Measurements from ENCODE around the gene ACTN4.

ACTN4 gene

GRCh38 chr19:38635483-38636399 lies 11.7 kb upstream of the ACTN4 start:
- no peak for DNase-seq (ENCODE audit: low read depth in 1 of 2, low spot score in 1 of 2)

GRCh38 chr19:38638461-38638860 lies 9.0 kb upstream of the ACTN4 start:
- DNase-seq (ENCODE audit: low read depth in 1 of 2, low spot score in 1 of 2), result no peak

- no peak for DNase-seq (ENCODE audit: low read depth in 1 of 2, low spot score in 1 of 2)
Observed at GRCh38 chr19:38639679-38640078, 7.8 kb upstream of the ACTN4 start.

- no peak for DNase-seq (ENCODE audit: low read depth in 1 of 2, low spot score in 1 of 2)
Observed at GRCh38 chr19:38640368-38640767, 7.1 kb upstream of the ACTN4 start.

- no peak for DNase-seq (ENCODE audit: low read depth in 1 of 2, low spot score in 1 of 2)
Observed at GRCh38 chr19:38642176-38642575, 5.3 kb upstream of the ACTN4 start.

GRCh38 chr19:38644719-38645118 lies 2.7 kb upstream of the ACTN4 start:
- DNase-seq (ENCODE audit: low read depth in 1 of 2, low spot score in 1 of 2), result no peak

GRCh38 chr19:38647966-38648768 lies 718 bp downstream of the ACTN4 start:
- DNase-seq (ENCODE audit: low read depth in 1 of 2, low spot score in 1 of 2), result no peak

- no peak for DNase-seq (ENCODE audit: low read depth in 1 of 2, low spot score in 1 of 2)
Observed at GRCh38 chr19:38648769-38649304, 1.4 kb downstream of the ACTN4 start.

- no peak for DNase-seq (ENCODE audit: low read depth in 1 of 2, low spot score in 1 of 2)
Observed at GRCh38 chr19:38649305-38650171, 2.1 kb downstream of the ACTN4 start.

- DNase-seq (ENCODE audit: low read depth in 1 of 2, low spot score in 1 of 2), result no peak
Observed at GRCh38 chr19:38650172-38650775, 2.8 kb downstream of the ACTN4 start.

GRCh38 chr19:38650911-38651584 lies 3.6 kb downstream of the ACTN4 start:
- no peak for DNase-seq (ENCODE audit: low read depth in 1 of 2, low spot score in 1 of 2)

- no peak for DNase-seq (ENCODE audit: low read depth in 1 of 2, low spot score in 1 of 2)
Observed at GRCh38 chr19:38653028-38653571, 5.7 kb downstream of the ACTN4 start.

- no peak for DNase-seq (ENCODE audit: low read depth in 1 of 2, low spot score in 1 of 2)
Observed at GRCh38 chr19:38654628-38655055, 7.2 kb downstream of the ACTN4 start.

GRCh38 chr19:38655148-38655824 lies 7.8 kb downstream of the ACTN4 start:
- DNase-seq (ENCODE audit: low read depth in 1 of 2, low spot score in 1 of 2), result no peak

- DNase-seq (ENCODE audit: low read depth in 1 of 2, low spot score in 1 of 2), result no peak
Observed at GRCh38 chr19:38656171-38656981, 8.9 kb downstream of the ACTN4 start.

- DNase-seq (ENCODE audit: low read depth in 1 of 2, low spot score in 1 of 2), result no peak
Observed at GRCh38 chr19:38657633-38658222, 10.3 kb downstream of the ACTN4 start.

- DNase-seq (ENCODE audit: low read depth in 1 of 2, low spot score in 1 of 2), result no peak
Observed at GRCh38 chr19:38658462-38659306, 11.2 kb downstream of the ACTN4 start.

Measured in stimulated activated CD4-positive, alpha-beta T cell treated with anti-CD3 and anti-CD28 coated beads, Interleukin-15, amount 100 ng/mL, for 1 hour (primary cell).